HG02981 (cell line): ENCODE results near the gene SPACA5.
A peak's percentile ranks its signal among the peaks of the same experiment; 100 is the strongest.
"Not testable (repeated sequence)": the region's sequence is repeated elsewhere in the genome, so short reads cannot be mapped to it uniquely, and the experiment has no call there.

Source experiments
- ATAC-seq: cut with Tn5 transposase; IDR thresholded peaks from one replicate; pipeline ENCODE4 v1.9.1; 2021; ENCODE audit warnings: mild to moderate bottlenecking, moderate library complexity; ENCODE audit not compliant: unreplicated experiment

The SPACA5 gene

DNA sequence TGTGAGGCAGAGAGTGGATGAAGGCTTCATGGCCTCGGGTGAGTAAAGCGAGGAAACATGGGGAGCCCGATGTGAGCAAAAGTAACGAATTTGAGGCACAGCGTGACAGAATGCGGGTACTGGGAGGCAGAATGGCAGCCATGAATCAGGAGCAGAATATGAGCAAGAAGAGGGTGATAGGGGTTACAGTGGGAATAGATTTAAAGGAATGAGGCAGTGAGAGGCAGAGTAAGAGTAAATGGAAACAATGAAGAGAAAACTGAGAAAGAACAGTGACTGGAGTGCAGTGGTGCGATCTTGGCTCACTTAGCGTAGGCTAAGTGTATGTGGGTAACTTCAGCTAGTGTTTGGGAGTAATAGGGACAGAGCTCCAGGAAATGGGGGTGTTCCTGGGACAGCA is at the start of gene SPACA5:
SPACA5 (plus strand) TSS at position 301 of the 400 bp plus-strand sequence. CDS start 815 bp downstream, outside the sequence.
- not testable (repeated sequence) for ATAC-seq

DNA sequence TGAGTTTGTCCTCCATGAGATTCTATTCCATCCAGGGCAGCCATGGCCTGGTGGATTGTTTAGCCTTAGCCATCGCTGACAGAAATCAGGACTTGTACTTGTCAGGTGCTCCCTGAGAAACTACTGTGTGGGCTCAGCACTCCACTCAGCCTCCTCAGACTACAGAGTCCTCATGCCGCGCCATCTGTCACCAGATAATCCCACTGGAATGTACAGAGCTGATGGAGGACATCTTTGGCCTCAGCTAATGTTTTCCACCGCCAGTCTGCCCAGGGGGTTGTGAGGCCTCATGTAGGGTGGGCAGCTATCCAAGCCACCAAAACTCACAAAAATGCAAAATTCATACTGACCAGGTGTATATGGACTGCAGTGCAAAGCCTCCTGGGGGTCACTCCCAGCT is 48.6 kb upstream of the SPACA5 start:
- ATAC-seq: not testable (repeated sequence)

DNA sequence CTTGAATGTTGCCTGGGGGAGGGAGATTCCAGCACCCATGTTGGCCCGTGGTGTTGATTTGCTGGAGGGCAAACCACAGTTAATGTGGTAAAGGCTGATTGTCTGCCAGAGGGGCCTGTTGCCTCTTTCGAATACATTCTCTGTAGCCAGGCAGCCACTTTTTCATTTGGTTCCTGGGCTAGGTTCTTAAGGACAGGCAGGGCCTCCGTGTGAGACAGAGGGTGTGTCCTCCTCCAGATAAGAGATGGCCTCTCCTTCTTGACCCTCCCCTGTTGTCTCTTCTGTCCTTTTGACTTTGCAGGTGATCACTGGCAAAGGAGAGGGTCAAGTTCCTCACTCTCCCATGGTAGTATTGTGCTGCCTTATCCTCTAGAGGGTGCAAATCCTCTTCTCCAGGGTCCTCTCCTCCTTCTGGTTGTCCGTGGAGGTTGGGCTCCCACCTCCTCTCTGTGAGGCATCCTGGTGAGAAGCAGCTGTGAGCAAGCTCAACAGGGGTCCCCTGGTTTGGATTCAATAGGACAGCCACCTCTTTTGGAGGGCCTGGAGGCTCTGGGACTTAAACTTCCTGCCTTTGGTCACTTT is 47.9 kb upstream of the SPACA5 start:
- ATAC-seq: no peak

DNA sequence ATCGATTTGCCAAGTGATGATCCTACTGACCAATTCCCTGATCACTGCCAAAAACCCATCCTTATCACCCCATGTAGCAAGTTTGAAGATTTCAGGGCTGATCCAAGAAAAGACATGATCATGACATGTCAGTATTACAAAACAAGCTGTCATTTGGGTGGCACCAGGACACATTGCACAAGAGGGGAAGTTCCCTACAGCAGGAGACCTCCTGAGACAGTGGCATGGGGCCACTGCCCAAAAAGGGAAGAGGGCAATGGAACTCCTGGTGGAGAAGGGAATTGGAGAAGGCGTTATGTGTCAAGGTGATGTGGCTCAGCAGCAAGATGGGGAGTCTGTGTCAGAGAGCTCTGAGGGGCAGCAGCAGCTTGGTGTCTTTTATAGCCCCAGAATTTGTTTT is 46.4 kb upstream of the SPACA5 start:
- ATAC-seq: no peak

DNA sequence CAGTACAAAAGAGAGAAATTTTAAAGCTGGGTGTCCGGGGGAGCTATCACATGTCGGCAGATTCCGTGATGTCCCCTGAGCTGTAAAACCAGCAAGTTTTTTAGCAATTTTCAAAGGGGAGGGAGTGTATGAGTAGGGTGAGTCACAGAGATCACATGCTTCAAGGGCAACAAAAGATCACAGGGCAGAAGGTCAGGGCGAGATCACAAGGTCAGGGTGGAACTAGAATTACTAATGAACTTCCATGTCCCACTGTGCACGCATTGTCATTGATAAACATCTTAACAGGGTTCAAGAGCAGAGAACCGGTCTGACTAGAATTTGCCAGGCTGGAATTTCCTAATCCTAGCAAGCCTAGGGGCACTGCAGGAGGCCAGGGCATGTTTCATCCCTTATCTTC is 45.0 kb upstream of the SPACA5 start:
- ATAC-seq: not testable (repeated sequence)

DNA sequence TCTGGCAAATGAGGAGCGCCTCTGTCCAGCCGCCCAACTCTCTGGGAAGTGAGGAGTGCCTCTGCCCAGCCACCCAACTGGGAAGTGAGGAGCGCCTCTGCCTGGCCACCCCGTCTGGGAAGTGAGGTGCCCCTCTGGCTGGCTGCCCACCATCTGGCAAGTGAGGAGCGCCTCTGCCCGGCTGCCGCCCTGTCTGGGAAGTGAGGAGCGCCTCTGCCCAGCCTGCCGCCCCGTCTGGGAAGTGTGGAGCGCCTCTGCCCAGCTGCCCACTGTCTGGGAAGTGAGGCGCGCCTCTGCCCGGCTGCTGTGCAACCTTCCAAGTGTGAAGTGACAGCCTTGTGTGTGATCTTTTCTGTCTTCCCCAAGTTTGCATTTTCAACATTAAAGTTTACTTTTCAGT is 41.3 kb upstream of the SPACA5 start:
- ATAC-seq: not testable (repeated sequence)

DNA sequence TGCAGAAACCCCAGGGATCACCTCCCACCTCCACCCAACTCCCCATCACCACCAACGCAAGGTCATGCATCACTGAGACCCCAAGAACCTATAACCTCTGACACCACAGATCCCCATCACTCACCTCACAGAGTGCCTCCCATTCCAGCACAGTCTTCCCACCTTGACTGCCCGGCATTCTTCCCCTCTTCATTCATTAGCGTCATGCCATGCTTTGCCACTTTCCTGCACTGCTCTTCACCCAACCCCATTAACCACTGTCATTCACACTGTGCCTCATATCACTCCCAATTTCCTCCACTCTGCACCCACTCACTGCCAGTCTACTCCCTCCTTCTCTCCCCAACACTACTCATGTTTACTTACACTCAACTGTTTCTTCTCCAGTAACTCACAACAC is 33.6 kb upstream of the SPACA5 start:
- no peak for ATAC-seq

DNA sequence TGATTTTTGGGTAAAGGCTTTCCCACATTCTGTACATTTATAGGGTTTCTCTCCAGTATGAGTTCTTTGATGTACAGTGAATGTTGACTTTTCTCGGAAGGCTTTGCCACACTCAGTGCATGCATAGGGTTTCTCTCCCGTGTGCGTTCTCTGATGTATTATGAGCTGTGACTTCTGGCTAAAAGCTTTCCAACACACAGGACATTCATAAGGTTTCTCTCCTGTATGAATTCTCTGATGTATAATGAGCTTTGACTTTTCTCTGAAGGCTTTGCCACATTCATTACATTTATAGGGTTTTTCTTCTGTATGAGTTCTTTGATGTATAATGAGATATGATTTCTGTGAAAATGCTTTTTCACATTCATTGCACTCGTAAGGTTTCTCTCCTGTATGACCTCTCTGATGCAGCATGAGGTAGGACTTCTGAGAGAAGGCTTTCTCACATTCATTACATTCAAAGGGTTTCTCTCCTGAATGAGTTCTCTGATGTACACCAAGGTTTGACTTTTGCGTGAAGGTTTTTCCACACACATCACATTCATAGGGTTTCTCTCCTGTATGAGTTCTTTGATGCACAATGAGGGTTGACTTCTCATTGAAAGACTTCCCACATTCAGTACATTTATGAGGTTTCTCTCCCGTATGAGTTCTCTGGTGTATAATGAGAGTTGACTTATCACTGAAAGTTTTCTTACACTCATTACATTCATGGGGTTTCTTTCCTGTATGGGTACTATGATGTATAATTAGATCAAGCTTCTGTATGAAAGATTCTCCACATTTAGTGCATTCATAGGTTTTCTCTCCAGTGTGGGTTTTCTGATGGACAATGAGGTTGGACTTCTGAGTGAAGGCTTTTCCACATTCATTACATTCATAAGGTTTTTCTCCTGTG is 30.3 kb upstream of the SPACA5 start:
- no peak for ATAC-seq

DNA sequence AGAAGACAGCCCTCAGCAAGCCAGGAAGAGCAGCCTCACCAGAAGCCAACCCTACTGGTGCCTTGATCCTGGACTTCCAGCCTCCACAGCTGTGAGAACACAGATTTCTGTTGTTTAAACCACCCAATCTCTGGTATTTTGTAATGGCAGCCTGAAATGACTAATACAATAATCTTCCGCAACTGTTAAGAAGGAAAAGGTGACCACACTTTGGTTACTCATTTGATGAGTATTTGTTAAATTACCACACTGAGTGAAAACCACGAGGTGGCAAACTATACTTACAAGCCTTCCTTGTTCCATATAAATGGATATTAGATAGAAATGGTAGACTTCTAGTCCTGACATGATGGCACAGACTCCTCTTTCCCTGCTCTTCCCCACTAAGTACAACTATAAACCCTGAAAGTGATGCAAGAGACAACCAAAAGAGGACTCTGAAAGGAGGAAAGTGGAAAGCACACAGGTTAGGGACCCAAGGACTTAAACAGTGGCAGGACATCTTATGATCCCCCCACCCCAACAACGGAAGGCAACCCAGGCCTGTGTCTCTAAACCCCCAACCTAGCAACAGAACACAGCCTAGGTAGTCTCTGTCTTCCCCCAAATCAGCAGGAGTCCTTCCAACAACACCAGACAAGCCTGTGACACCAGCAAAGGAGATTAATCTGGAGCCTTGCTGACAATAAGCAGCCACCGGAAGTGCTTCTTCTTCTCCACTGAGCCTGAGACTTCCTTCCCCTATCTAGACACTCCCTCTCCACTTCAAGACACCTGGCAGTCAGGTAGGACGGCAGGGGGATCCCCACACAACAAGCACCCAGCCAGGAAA is 15.3 kb upstream of the SPACA5 start:
- no peak for ATAC-seq

DNA sequence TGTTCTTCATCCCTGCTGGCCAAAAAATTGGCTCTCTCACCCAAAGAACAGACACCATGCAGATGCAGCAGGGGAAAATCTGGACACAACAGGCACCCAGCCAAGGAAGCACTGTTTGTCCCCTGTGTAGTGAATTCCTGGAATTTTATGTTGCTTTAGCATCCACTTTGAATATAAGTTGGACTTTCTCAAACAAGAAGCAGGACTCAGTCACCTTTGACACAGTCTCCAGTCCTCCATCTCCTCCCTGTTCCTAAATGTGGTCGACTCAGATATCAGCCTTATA is 14.8 kb upstream of the SPACA5 start:
- ATAC-seq: no peak

DNA sequence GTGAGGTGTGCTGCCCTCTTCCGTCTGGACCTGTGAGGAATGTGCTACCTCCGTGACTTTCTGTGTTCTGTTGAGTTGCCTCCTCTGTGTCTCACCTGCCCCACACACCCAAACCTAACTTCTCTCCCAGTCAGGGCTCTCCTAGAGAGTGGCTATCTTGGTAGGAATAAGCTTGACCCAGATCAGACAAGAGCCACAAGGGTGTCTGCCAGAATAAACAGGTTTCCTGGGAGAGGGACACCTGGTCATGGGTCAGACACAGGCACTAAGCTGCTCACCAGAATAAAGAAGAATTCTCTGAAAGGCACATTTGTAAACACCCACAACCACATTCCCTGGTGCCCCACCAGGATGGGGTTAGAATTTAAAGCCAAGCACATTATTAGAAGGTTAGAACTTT is 14.1 kb upstream of the SPACA5 start:
- no peak for ATAC-seq

DNA sequence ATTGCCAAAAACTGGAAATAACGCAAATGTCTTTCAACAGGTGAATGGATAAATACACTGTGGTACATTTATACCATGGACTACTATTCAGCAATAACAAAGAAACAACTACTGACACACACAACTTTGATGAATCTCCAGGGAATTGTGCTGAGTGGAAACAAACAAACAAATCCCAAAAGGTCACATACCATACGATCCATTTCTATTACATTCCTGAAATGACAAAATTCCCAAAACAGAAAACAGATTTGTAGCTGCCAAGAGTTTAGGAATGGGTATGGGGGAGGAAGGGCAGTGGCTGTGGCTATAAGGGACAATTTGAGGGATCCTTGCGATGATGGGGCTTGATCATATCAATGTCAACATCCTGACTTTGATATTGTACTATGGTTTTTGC is 5.5 kb upstream of the SPACA5 start:
- no peak for ATAC-seq

DNA sequence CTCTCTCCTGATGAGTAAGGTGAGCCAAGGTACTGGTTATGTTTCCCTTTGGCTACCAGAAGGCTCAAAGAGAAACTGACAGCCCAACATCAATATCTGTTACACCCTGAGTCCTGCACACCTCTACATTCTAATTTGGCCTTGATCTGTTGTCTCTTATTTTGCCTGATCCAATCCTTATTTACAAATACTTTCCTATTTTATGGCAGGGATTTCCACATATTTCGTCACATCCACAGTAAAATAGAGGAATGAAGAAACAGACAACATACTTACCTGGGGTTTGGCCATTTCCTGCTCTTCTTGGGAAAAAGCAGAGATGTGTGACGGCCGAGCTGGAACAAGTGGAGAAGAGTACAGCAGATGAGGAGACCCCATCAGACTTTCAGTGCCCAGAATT is 4.5 kb upstream of the SPACA5 start:
- no peak for ATAC-seq

DNA sequence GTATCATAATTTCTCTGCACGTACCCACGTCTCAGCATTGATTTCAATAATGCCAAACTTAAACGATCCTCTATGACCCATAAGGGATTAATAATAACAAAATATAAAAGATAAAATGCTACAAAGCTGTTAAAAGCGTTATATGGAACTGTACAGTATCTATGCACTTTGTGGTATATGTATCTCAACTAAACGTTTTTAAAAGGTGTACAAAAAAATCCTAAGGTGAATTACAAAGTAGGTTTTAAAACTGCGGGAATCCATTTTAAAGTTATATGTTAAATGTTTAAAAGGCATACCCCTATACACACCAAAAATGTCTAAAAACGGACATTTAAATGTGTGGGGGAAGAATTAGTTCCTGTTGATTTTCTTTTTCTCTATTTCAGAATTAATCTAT is 3.9 kb upstream of the SPACA5 start:
- ATAC-seq: no peak

DNA sequence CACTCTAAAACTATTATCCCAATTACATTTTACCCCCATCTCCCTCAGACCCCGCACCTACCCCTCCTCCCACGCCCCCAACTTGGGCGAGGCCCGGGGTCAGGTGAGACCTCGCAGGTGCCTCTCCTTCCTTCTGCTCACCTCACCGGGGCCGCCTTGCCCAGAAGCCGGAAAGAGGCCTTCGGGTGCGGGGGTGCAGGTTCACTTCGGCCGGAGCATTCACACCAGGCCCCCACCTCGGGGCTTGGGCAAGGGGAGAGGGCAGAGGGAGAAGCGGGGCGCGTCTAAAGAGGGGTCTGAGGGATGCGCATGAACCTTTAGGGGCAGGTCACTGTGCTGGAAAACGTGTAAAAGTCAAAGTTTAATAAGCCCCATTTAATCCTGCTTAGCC is 3.4 kb upstream of the SPACA5 start:
- peak; percentile 14 for ATAC-seq

DNA sequence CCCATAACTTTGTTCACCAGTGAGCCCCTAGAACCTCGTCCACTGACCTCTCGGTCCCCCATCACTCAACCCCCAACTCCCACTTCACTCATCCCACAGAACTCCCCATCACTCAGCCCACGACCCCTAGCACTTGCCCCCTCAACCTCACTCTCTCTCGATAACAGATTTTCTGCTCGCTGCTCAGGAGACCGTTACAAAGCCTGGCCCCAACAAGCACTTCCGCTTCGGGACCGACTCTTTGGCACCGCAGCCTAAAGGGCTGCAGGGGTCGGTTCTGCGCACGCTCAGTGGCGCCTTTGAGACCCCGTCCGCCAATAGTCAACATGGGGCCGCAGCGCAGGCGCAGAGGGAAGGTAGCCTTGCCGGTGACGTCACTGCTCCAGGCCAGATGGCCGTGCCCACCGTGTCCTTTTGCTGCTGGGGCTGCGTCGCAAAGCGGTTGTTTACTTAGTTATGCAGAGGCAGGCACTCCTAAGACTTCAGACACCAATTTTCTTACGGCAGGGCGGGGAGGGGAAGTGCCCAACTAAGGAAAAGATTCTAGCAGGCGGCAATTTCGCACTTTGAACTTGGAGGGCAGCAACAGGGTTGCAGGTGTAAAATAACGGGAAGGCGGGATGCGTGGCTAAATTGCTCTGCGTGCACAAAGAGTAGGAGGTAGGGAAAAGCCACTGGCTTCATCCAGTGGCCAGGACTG is 2.9 kb upstream of the SPACA5 start, which contains the start of gene ZNF182:
ZNF182 (minus strand) TSS at position 232 of the 700 bp plus-strand sequence. CDS start 1,380 bp downstream, outside the sequence.
- peak; percentile 93 for ATAC-seq

DNA sequence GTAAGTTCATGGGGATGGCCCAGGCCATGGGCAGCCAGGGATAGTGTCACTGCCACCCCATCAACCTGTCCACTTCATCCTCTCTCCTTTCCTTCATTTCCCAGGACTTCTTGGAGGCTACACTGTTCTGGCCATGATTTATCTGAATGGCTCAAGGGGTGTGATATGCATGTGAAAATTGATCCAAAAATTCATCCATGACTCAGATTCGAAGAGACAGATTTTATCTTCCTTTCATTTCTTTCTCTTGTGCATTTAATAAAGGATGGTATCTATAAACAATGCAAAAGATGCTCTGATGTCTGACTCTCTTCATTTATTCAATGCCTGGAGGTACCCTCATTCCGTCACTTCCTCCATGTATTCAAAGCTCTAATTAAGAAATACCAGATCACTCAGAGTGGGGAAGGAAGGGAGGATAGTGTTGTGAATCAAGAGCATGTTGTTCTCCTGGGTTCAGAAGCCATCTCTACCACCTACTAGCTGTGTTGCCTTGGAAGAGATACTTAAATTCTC is 2.7 kb downstream of the SPACA5 start:
- ATAC-seq: not testable (repeated sequence)

DNA sequence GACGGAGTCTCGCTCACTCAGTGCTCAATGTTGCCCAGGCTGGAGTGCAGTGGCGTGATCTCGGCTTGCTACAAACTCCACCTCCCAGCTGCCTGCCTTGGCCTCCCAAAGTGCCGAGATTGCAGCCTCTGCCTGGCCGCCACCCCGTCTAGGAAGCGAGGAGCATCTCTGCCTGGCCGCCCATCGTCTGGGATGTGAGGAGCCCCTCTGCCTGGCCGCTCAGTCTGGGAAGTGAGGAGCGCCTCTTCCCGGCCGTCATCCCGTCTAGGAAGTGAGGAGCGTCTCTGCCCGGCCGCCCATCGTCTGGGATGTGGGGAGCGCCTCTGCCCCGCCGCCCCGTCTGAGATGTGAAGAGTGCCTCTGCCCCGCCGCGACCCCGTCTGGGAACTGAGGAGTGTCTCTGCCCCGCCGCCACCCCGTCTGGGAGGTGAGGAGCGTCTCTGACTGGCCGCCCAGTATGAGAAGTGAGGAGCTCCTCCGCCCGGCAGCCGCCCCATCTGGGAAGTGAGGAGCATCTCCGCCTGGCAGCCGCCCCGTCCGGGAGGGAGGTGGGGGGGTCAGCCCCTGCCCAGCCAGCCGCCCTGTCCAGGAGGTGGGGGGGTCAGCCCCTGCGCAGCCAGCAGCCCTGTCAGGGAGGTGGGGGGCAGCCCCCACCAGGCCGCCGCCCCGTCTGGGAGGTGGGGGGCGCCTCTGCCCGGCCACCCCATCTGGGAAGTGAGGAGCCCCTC is 10.0 kb downstream of the SPACA5 start:
- not testable (repeated sequence) for ATAC-seq

DNA sequence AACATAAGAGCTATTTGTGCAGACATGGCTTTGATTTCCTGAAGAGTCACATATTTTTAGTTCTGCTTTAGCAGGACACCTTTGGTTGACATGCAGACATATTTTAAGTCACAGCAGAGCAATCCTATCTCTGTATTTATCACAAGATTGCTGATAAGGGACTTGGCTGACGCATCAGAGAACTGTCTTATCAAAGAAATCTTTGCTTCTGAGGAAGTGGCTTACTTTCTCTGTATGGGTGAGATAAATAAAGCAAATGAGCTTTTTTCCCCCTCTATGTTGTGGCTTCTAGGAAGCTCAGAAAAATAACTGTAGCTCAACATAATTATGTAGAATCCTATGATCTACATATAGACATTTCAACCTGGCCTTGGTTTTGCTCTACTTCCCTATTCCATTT is 13.1 kb downstream of the SPACA5 start:
- not testable (repeated sequence) for ATAC-seq

DNA sequence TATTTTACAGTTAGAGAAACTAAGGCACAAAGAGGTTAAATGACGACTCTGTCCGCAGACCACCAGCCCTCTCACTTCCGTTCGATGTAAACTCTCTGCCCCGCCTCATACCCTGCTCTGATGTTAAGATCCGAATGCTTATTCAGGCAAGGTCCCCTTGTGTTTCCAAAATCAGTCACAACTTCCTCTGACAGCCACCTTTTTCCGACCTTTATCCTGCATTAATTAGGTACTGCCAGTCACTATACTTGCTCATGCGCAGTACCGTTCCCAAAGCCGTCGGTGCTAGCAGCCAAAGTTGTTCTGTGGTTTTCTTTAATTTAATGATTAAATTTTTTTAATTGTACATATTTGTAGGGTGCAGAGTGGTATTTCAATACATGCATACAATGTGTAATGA is 13.7 kb downstream of the SPACA5 start:
- ATAC-seq: not testable (repeated sequence)
